Memory B cell (primary cell): ENCODE results near the gene APOLD1.
"Not testable (repeated sequence)": the region's sequence is repeated elsewhere in the genome, so short reads cannot be mapped to it uniquely, and the experiment has no call there.

Experiments
- ATAC-seq: fragments of 150-1000 bp; cut with Tn5 transposase; 2 replicates; pipeline ENCODE4 v1.10.0; 2021; ENCODE audit warnings: low read depth, mild to moderate bottlenecking, moderate library complexity
- DNase-seq, 2 donors: peaks; one replicate each; pipeline ENCODE4 v3.0.0; 2022; ENCODE audit warnings: low spot score in 2 of 2
- H3K27ac Mint-ChIP-seq: one replicate; pipeline ENCODE4 v1.8.0; 2022; ENCODE audit warnings: mild to moderate bottlenecking, moderate library complexity, mixed read lengths
- H3K27me3 Mint-ChIP-seq: one replicate; pipeline ENCODE4 v1.8.0; 2022; ENCODE audit warnings: mixed read lengths
- H3K36me3 Mint-ChIP-seq: one replicate; pipeline ENCODE4 v1.8.0; 2022; ENCODE audit warnings: mild to moderate bottlenecking, mixed read lengths
- H3K4me1 Mint-ChIP-seq: one replicate; pipeline ENCODE4 v1.8.0; 2022; ENCODE audit warnings: mixed read lengths
- H3K4me3 Mint-ChIP-seq: one replicate; pipeline ENCODE4 v1.8.0; 2022; ENCODE audit warnings: mild to moderate bottlenecking, moderate library complexity, mixed read lengths
- H3K9me3 Mint-ChIP-seq: one replicate; pipeline ENCODE4 v1.8.0; 2022; ENCODE audit warnings: mixed read lengths

Gene APOLD1

GRCh38 chr12:12807970-12808702 lies 22.7 kb downstream of the APOLD1 start:
- Mint-ChIP-seq H3K9me3 (no peaks in the 10 kb centered on the region), H3K4me1 (peaks cover 38% of the 10 kb centered on the region), H3K27ac (peak overlapping the region; percentile 99), H3K36me3 (no peaks in the 10 kb centered on the region), H3K4me3 (peak overlapping the region; percentile 87), H3K27me3 (no peaks in the 10 kb centered on the region)
- peak; percentile 70 to 78 for DNase-seq
- peak; percentile 84 for ATAC-seq

GRCh38 chr12:12810553-12811021 lies 25.1 kb downstream of the APOLD1 start:
- H3K27me3 Mint-ChIP-seq, result no peaks in the 10 kb centered on the region
- H3K9me3 Mint-ChIP-seq, result no peaks in the 10 kb centered on the region
- DNase-seq (no peak), ATAC-seq (no peak)
- peaks cover 41% of the 10 kb centered on the region for H3K4me1 Mint-ChIP-seq
- H3K27ac Mint-ChIP-seq, result peak overlapping the region; percentile 41
- H3K36me3 Mint-ChIP-seq, result peaks cover 5% of the 10 kb centered on the region
- no peak overlapping the region for H3K4me3 Mint-ChIP-seq

- peaks cover 42% of the 10 kb centered on the region for H3K4me1 Mint-ChIP-seq
- no peak overlapping the region for H3K4me3 Mint-ChIP-seq
- ATAC-seq, result no peak
- H3K36me3 Mint-ChIP-seq, result peaks cover 10% of the 10 kb centered on the region
- H3K9me3 Mint-ChIP-seq, result no peaks in the 10 kb centered on the region
- H3K27ac Mint-ChIP-seq, result no peak overlapping the region
- DNase-seq, result no peak
- no peaks in the 10 kb centered on the region for H3K27me3 Mint-ChIP-seq
Observed at GRCh38 chr12:12811343-12811742, 25.9 kb downstream of the APOLD1 start.

GRCh38 chr12:12812174-12812573 lies 26.7 kb downstream of the APOLD1 start:
- ATAC-seq, result no peak
- H3K4me1 Mint-ChIP-seq, result peaks cover 39% of the 10 kb centered on the region
- DNase-seq, result no peak
- H3K4me3 Mint-ChIP-seq, result no peak overlapping the region
- peaks cover 13% of the 10 kb centered on the region for H3K36me3 Mint-ChIP-seq
- no peaks in the 10 kb centered on the region for H3K9me3 Mint-ChIP-seq
- no peak overlapping the region for H3K27ac Mint-ChIP-seq
- no peaks in the 10 kb centered on the region for H3K27me3 Mint-ChIP-seq

- peaks cover 38% of the 10 kb centered on the region for H3K4me1 Mint-ChIP-seq
- H3K9me3 Mint-ChIP-seq, result no peaks in the 10 kb centered on the region
- peaks cover 13% of the 10 kb centered on the region for H3K36me3 Mint-ChIP-seq
- H3K4me3 Mint-ChIP-seq, result no peak overlapping the region
- H3K27ac Mint-ChIP-seq, result peak overlapping the region; percentile 97
- no peaks in the 10 kb centered on the region for H3K27me3 Mint-ChIP-seq
- ATAC-seq (no peak), DNase-seq (no peak)
Observed at GRCh38 chr12:12812618-12813119, 27.2 kb downstream of the APOLD1 start.

GRCh38 chr12:12813120-12814101 lies 28.0 kb downstream of the APOLD1 start, which contains the start of gene DDX47:
Gene DDX47 (plus strand): TSS chr12:12813346. CDS start chr12:12813368, 22 bp downstream.
- DNase-seq, result peak; percentile 98 to 100
- Mint-ChIP-seq H3K27me3 (no peaks in the 10 kb centered on the region), H3K9me3 (no peaks in the 10 kb centered on the region), H3K4me1 (peaks cover 34% of the 10 kb centered on the region), H3K36me3 (peaks cover 13% of the 10 kb centered on the region), H3K27ac (peak within 1 kb of the TSS; percentile 97), H3K4me3 (peak within 1 kb of the TSS; percentile 93)
- peak; percentile 67 for ATAC-seq

GRCh38 chr12:12817616-12818015 lies 32.2 kb downstream of the APOLD1 start:
- no peak overlapping the region for H3K27ac Mint-ChIP-seq
- no peaks in the 10 kb centered on the region for H3K27me3 Mint-ChIP-seq
- peaks cover 28% of the 10 kb centered on the region for H3K36me3 Mint-ChIP-seq

GRCh38 chr12:12818701-12819100 lies 33.2 kb downstream of the APOLD1 start:
- H3K27me3 Mint-ChIP-seq, result no peaks in the 10 kb centered on the region
- H3K27ac Mint-ChIP-seq, result peak overlapping the region; percentile 48
- DNase-seq (no peak), ATAC-seq (no peak)
- no peaks in the 10 kb centered on the region for H3K9me3 Mint-ChIP-seq
- peaks cover 34% of the 10 kb centered on the region for H3K36me3 Mint-ChIP-seq
- H3K4me3 Mint-ChIP-seq, result no peak overlapping the region
- peaks cover 33% of the 10 kb centered on the region for H3K4me1 Mint-ChIP-seq

More at GRCh38 chr12:12817616-12818015, 32.2 kb downstream of the APOLD1 start:
- Mint-ChIP-seq H3K4me1 (peaks cover 42% of the 10 kb centered on the region), H3K4me3 (no peak overlapping the region), H3K9me3 (no peaks in the 10 kb centered on the region)
- no peak for ATAC-seq
- no peak for DNase-seq

GRCh38 chr12:12819221-12819620 lies 33.8 kb downstream of the APOLD1 start:
- no peak overlapping the region for H3K27ac Mint-ChIP-seq
- H3K4me1 Mint-ChIP-seq, result peaks cover 29% of the 10 kb centered on the region
- H3K27me3 Mint-ChIP-seq, result no peaks in the 10 kb centered on the region
- DNase-seq, result no peak
- no peaks in the 10 kb centered on the region for H3K9me3 Mint-ChIP-seq
- no peak for ATAC-seq
- no peak overlapping the region for H3K4me3 Mint-ChIP-seq
- H3K36me3 Mint-ChIP-seq, result peaks cover 34% of the 10 kb centered on the region

GRCh38 chr12:12819752-12820311 lies 34.4 kb downstream of the APOLD1 start:
- Mint-ChIP-seq H3K4me3 (no peak overlapping the region), H3K9me3 (no peaks in the 10 kb centered on the region), H3K36me3 (peaks cover 33% of the 10 kb centered on the region), H3K27ac (peak overlapping the region; percentile 33), H3K27me3 (no peaks in the 10 kb centered on the region), H3K4me1 (peaks cover 29% of the 10 kb centered on the region)
- ATAC-seq, result no peak
- DNase-seq, result no peak

GRCh38 chr12:12820376-12820775 lies 34.9 kb downstream of the APOLD1 start:
- H3K4me1 Mint-ChIP-seq, result peaks cover 28% of the 10 kb centered on the region
- H3K36me3 Mint-ChIP-seq, result peaks cover 34% of the 10 kb centered on the region
- not testable (repeated sequence) for H3K9me3 Mint-ChIP-seq, H3K27ac Mint-ChIP-seq, H3K4me3 Mint-ChIP-seq, ATAC-seq, DNase-seq, H3K27me3 Mint-ChIP-seq

GRCh38 chr12:12821975-12822374 lies 36.5 kb downstream of the APOLD1 start:
- peaks cover 32% of the 10 kb centered on the region for H3K36me3 Mint-ChIP-seq
- no peak for DNase-seq
- H3K4me1 Mint-ChIP-seq, result peaks cover 17% of the 10 kb centered on the region
- no peaks in the 10 kb centered on the region for H3K27me3 Mint-ChIP-seq
- no peak overlapping the region for H3K4me3 Mint-ChIP-seq
- no peak for ATAC-seq
- H3K27ac Mint-ChIP-seq, result peak overlapping the region; percentile 33
- no peaks in the 10 kb centered on the region for H3K9me3 Mint-ChIP-seq

- Mint-ChIP-seq H3K27me3 (no peaks in the 10 kb centered on the region), H3K4me1 (peaks cover 17% of the 10 kb centered on the region), H3K4me3 (no peak overlapping the region), H3K27ac (no peak overlapping the region), H3K9me3 (no peaks in the 10 kb centered on the region), H3K36me3 (peaks cover 38% of the 10 kb centered on the region)
- DNase-seq (no peak), ATAC-seq (no peak)
Observed at GRCh38 chr12:12822886-12823285, 37.4 kb downstream of the APOLD1 start.
